Measurements from ENCODE around the gene CCDC150.

Gene CCDC150

GRCh38 chr2:196743165-196743564 is 103.7 kb downstream of the CCDC150 start:
- CTCF ChIA-PET: interaction anchor here (3.2 kb wide), 1 partner anchor 8 kb away, joined by 28 read pairs; no protein-coding TSS in a partner anchor
- TF ChIP-seq, protein P1, sequence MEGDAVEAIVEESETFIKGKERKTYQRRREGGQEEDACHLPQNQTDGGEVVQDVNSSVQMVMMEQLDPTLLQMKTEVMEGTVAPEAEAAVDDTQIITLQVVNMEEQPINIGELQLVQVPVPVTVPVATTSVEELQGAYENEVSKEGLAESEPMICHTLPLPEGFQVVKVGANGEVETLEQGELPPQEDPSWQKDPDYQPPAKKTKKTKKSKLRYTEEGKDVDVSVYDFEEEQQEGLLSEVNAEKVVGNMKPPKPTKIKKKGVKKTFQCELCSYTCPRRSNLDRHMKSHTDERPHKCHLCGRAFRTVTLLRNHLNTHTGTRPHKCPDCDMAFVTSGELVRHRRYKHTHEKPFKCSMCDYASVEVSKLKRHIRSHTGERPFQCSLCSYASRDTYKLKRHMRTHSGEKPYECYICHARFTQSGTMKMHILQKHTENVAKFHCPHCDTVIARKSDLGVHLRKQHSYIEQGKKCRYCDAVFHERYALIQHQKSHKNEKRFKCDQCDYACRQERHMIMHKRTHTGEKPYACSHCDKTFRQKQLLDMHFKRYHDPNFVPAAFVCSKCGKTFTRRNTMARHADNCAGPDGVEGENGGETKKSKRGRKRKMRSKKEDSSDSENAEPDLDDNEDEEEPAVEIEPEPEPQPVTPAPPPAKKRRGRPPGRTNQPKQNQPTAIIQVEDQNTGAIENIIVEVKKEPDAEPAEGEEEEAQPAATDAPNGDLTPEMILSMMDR (IDR thresholded peaks at IDR 0.05; ENCODE audit: control extremely low read depth, extremely low read depth, low read depth, missing control alignments): no peak
- POLR2A ChIA-PET: no interaction called here
- DNase-seq (ENCODE audit: extremely low spot score): no peak

DNA sequence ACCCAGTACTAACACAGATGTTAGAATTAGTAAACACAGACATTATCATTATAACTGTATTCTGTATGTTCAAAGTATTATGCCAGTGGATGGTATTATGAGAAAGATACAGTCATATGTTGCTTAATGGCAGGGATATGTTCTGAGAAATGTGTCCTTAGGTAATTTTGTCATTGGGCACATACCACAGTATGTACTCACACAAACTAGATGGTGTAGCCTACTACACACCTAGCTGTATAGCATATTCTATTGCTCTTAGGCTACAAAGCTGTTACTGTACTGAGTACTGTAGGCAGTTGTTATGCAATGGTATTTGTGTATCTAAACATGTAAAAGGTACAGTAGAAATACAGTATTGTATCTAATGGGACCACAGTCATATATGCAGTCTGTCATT is 106.2 kb downstream of the CCDC150 start:
- TF ChIP-seq, protein P1 (IDR thresholded peaks at IDR 0.05; ENCODE audit: control extremely low read depth, extremely low read depth, low read depth, missing control alignments): no peak
- POLR2A ChIA-PET: no interaction called here
- CTCF ChIA-PET: interaction anchor here (1.2 kb wide), 1 partner anchor 14 kb away, joined by 4 read pairs; no protein-coding TSS in a partner anchor
- DNase-seq (ENCODE audit: extremely low spot score): no peak

DNA sequence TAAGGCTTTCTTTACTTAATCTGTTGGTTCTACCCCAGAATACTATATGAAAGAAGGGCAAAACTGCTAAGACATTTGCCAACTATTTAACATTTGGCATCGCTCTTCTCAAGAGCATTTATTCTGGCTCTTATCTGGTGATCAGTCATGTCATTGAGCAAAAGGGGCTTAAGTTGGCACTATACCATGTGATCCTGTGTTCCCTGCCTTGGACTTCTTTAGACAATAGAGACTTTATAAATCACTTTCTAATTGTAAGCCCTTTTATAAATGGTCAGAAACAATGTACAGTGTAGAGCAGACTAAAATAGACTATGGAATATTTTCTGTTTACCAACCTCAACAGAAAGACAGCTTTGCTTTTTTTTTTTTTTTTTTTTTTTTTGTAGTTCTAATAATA is 107.9 kb downstream of the CCDC150 start:
- TF ChIP-seq, protein P1 (IDR thresholded peaks at IDR 0.05; ENCODE audit: control extremely low read depth, extremely low read depth, low read depth, missing control alignments): no peak
- ChIA-PET POLR2A (no interaction called here), CTCF (interaction anchor here (1.0 to 1.9 kb wide), 7 partner anchors 12 to 1031 kb away, joined by 3 to 5 read pairs (median 4); no protein-coding TSS in a partner anchor)
- no peak for DNase-seq (ENCODE audit: extremely low spot score)

- TF ChIP-seq, protein P1 (IDR thresholded peaks at IDR 0.05; ENCODE audit: control extremely low read depth, extremely low read depth, low read depth, missing control alignments): no peak
- ChIA-PET POLR2A (no interaction called here), CTCF (interaction anchor here (0.9 to 1.9 kb wide), 8 partner anchors 13 to 1030 kb away, joined by 3 to 5 read pairs (median 4); no protein-coding TSS in a partner anchor)
- DNase-seq (ENCODE audit: extremely low spot score): no peak
Observed at GRCh38 chr2:196748123-196748522, 108.6 kb downstream of the CCDC150 start.

GRCh38 chr2:196750291-196750923 is 110.9 kb downstream of the CCDC150 start:
- TF ChIP-seq, protein P1 (IDR thresholded peaks at IDR 0.05; ENCODE audit: control extremely low read depth, extremely low read depth, low read depth, missing control alignments): no peak
- DNase-seq (ENCODE audit: extremely low spot score): no peak
- POLR2A ChIA-PET: no interaction called here
- CTCF ChIA-PET: interaction anchor here (0.6 to 4.4 kb wide), 51 partner anchors 8 to 1028 kb away, joined by 3 to 55 read pairs (median 4); partner anchors contain the start of genes C2orf66, CCDC150 and GTF3C3

- DNase-seq (ENCODE audit: extremely low spot score): peak; percentile 66
- ChIA-PET CTCF (interaction anchor here (0.6 to 4.4 kb wide), 54 partner anchors 9 to 1027 kb away, joined by 3 to 55 read pairs (median 4); partner anchors contain the start of genes C2orf66, CCDC150 and GTF3C3), POLR2A (no interaction called here)
- TF ChIP-seq, protein P1 (IDR thresholded peaks at IDR 0.05; ENCODE audit: control extremely low read depth, extremely low read depth, low read depth, missing control alignments): peak; percentile 82
Observed at GRCh38 chr2:196750977-196751631, 111.6 kb downstream of the CCDC150 start.
